WTC11 (cell line): ENCODE results near the gene KAT8.

ENCODE experiments used
- CTCF ChIP-seq: fragments of 200-600 bp; IDR thresholded peaks from 2 replicates; pipeline ENCODE4 v1.8.0; 2022; ENCODE audit warnings: antibody characterized with exemption
- IRF1 ChIP-seq: sonication (generic); formaldehyde crosslinking; IDR thresholded peaks from 2 replicates; pipeline ENCODE4 v1.8.0; 2023; ENCODE audit warnings: missing genetic modification reagents
- JAZF1 ChIP-seq: fragments of 250-450 bp; sonication (Bioruptor Pico); IDR thresholded peaks from 2 replicates; pipeline ENCODE4 v1.9.0; 2021; ENCODE audit warnings: moderate library complexity, mild to moderate bottlenecking, inconsistent platforms
- MLX ChIP-seq: sonication (generic); formaldehyde crosslinking; IDR thresholded peaks from 2 replicates; pipeline ENCODE4 v1.8.1; 2023; ENCODE audit warnings: mild to moderate bottlenecking, missing genetic modification reagents, moderate library complexity
- MXD4 ChIP-seq: fragments of 250-450 bp; sonication (Bioruptor Pico); IDR thresholded peaks from 2 replicates; pipeline ENCODE4 v1.8.0; 2021; ENCODE audit warnings: mild to moderate bottlenecking, moderate library complexity, borderline replicate concordance
- NR1H2 ChIP-seq: sonication (generic); formaldehyde crosslinking; IDR thresholded peaks from 2 replicates; pipeline ENCODE4 v1.9.0; 2021; ENCODE audit warnings: mild to moderate bottlenecking, moderate library complexity, missing genetic modification reagents
- ZBTB43 ChIP-seq: sonication (generic); formaldehyde crosslinking; IDR thresholded peaks from 2 replicates; pipeline ENCODE4 v1.8.1; 2023; ENCODE audit warnings: mild to moderate bottlenecking, missing genetic modification reagents

GRCh38 chr16:31148281-31148728 lies 30.8 kb downstream of the KAT8 start:
- TF ChIP-seq CTCF (no peak), MXD4 (CRISPR knock-in tag) (no peak), MLX (CRISPR knock-in tag) (no peak), ZBTB43 (no peak), IRF1 (CRISPR knock-in tag) (no peak), JAZF1 (no peak), NR1H2 (no peak)
